Testis (tissue), 2 donors: Measurements from ENCODE around the gene VSTM5.

Experiments used
- CTCF ChIP-seq, 3 experiments: fragments of 450-650 bp in 2 of 3; fragments of 200-600 bp in 1 of 3; sonication (generic) in 1 of 3; IDR thresholded peaks; one replicate each; pipeline ENCODE4 v1.5.1; 2016 to 2019; ENCODE audit warnings: antibody characterized with exemption in 3 of 3, mild to moderate bottlenecking in 2 of 3, moderate library complexity in 1 of 3
- POLR2A ChIP-seq: fragments of 450-650 bp; IDR thresholded peaks from one replicate; pipeline ENCODE4 v1.6.1; 2017; ENCODE audit warnings: antibody characterized with exemption, mild to moderate bottlenecking, moderate library complexity

- TF ChIP-seq CTCF (IDR thresholded peaks at IDR 0.05) (no peak), POLR2A (no peak)
Observed at GRCh38 chr11:93842461-93842860, 8.0 kb downstream of the VSTM5 start.
